ENCODE measurements around the gene SEC24D. TPM values are rescaled to one million over a fixed set of nuclear protein-coding genes. Genes with fewer than 3 reads are reported as not detected.
A peak's percentile ranks its signal among the peaks of the same experiment; 100 is the strongest.

Gene SEC24D
- total RNA-seq, 1 experiment from 2014 or later, result 63.1 TPM

- TF ChIP-seq ZNF532 (CRISPR knock-in tag; IDR thresholded peaks at IDR 0.05; ENCODE audit: borderline replicate concordance), result no peak
- TF ChIP-seq JUN (CRISPR knock-in tag; IDR thresholded peaks at IDR 0.05), result no peak
- 0 out of 2 replicates have a peak, but pooled peaks have one; percentile 25 for TF ChIP-seq ZNF232 (CRISPR knock-in tag; IDR thresholded peaks at IDR 0.05)
- no peak for TF ChIP-seq ZNF512 (CRISPR knock-in tag; IDR thresholded peaks at IDR 0.05; ENCODE audit: borderline replicate concordance)
- TF ChIP-seq SMAD3 (CRISPR knock-in tag; IDR thresholded peaks at IDR 0.05; ENCODE audit: borderline replicate concordance), result no peak
- no peak for TF ChIP-seq ZBTB43 (CRISPR knock-in tag; IDR thresholded peaks at IDR 0.05)
- TF ChIP-seq KAT7 (CRISPR knock-in tag; IDR thresholded peaks at IDR 0.05; ENCODE audit: borderline replicate concordance), result no peak
- no peak for TF ChIP-seq ZNF416 (CRISPR knock-in tag; IDR thresholded peaks at IDR 0.05)
- no peak for TF ChIP-seq GRHL2 (CRISPR knock-in tag; IDR thresholded peaks at IDR 0.05; ENCODE audit: insufficient replicate concordance, severe bottlenecking)
- TF ChIP-seq ATF6 (CRISPR knock-in tag; IDR thresholded peaks at IDR 0.05), result no peak
- TF ChIP-seq NR1H2 (CRISPR knock-in tag; IDR thresholded peaks at IDR 0.05), result no peak
- TF ChIP-seq NFE2L1 (CRISPR knock-in tag; IDR thresholded peaks at IDR 0.05), result 0 out of 2 replicates have a peak, but pooled peaks have one; percentile 51
- TF ChIP-seq ZNF281 (CRISPR knock-in tag; IDR thresholded peaks at IDR 0.05), result 0 out of 2 replicates have a peak, but pooled peaks have one; percentile 21
- no peak for TF ChIP-seq MXD4 (CRISPR knock-in tag; IDR thresholded peaks at IDR 0.05; ENCODE audit: borderline replicate concordance)
- TF ChIP-seq RORB (CRISPR knock-in tag; IDR thresholded peaks at IDR 0.05), result no peak
- no peak for TF ChIP-seq AR (CRISPR knock-in tag; IDR thresholded peaks at IDR 0.05)
- no peak; the same call in 1 of the 2 replicates for TF ChIP-seq FOXK1 (CRISPR knock-in tag; IDR thresholded peaks at IDR 0.05)
Measured at GRCh38 chr4:118849867-118850487, 14.1 kb upstream of the SEC24D start (continued).
